ENCODE data around the gene EEF1G. TPM values are rescaled to one million over a fixed set of nuclear protein-coding genes. Genes with fewer than 3 reads are reported as not detected.
"Not testable (repeated sequence)": the region's sequence is repeated elsewhere in the genome, so short reads cannot be mapped to it uniquely, and the experiment has no call there.

The EEF1G gene
- total RNA-seq, 4 donors from 2014 or later: 1,301 to 1,426 (median 1,363) TPM

- no peak overlapping the region for H3K27ac ChIP-seq
- intact Hi-C loops (cut with DNase I; ENCODE audit: low total_unique reads): no loop called here
- H3K4me1 ChIP-seq: peaks cover 0 to 5% of the 10 kb centered on the region in 2 donors
- no peak overlapping the region for H3K4me3 ChIP-seq
- no peak for TF ChIP-seq CTCF (IDR thresholded peaks at IDR 0.05)
- TF ChIP-seq POLR2A (IDR thresholded peaks at IDR 0.05): no peak
- no peaks in the 10 kb centered on the region for H3K9me3 ChIP-seq
- no peak for DNase-seq
- H3K27me3 ChIP-seq: no peaks in the 10 kb centered on the region
- no peaks in the 10 kb centered on the region for H3K36me3 ChIP-seq
Observed at GRCh38 chr11:62569611-62570010, 4.1 kb downstream of the EEF1G start.

GRCh38 chr11:62567018-62567633 is 6.6 kb downstream of the EEF1G start:
- intact Hi-C loops (cut with DNase I; ENCODE audit: low total_unique reads): no loop called here
- H3K36me3 ChIP-seq: no peaks in the 10 kb centered on the region

GRCh38 chr11:62566247-62566646 is 7.4 kb downstream of the EEF1G start:
- no peaks in the 10 kb centered on the region for H3K36me3 ChIP-seq

More at GRCh38 chr11:62567018-62567633, 6.6 kb downstream of the EEF1G start:
- TF ChIP-seq CTCF (IDR thresholded peaks at IDR 0.05) (no peak), POLR2A (IDR thresholded peaks at IDR 0.05) (no peak)
- Histone ChIP-seq H3K4me1 (peaks cover 0 to 5% of the 10 kb centered on the region in 2 donors), H3K9me3 (no peaks in the 10 kb centered on the region), H3K4me3 (no peak overlapping the region), H3K27me3 (no peaks in the 10 kb centered on the region), H3K27ac (no peak overlapping the region)
- DNase-seq: no peak

GRCh38 chr11:62565100-62565802 is 8.4 kb downstream of the EEF1G start:
- no peak for DNase-seq
- no peak for TF ChIP-seq CTCF (IDR thresholded peaks at IDR 0.05)
- TF ChIP-seq POLR2A (IDR thresholded peaks at IDR 0.05): no peak
- no peak overlapping the region for H3K4me3 ChIP-seq
- no peaks in the 10 kb centered on the region for H3K27me3 ChIP-seq
- H3K27ac ChIP-seq: no peak overlapping the region
- intact Hi-C loops (cut with DNase I; ENCODE audit: low total_unique reads): no loop called here
- H3K36me3 ChIP-seq: no peaks in the 10 kb centered on the region
- no peaks in the 10 kb centered on the region for H3K9me3 ChIP-seq
- peaks cover 3 to 10% of the 10 kb centered on the region in 2 donors for H3K4me1 ChIP-seq

More at GRCh38 chr11:62566247-62566646, 7.4 kb downstream of the EEF1G start:
- H3K27me3 ChIP-seq: no peaks in the 10 kb centered on the region
- DNase-seq: no peak
- H3K4me1 ChIP-seq: peaks cover 0 to 5% of the 10 kb centered on the region in 2 donors
- peak overlapping the region in 1 of 2 donors; percentile 6 for H3K27ac ChIP-seq
- no peaks in the 10 kb centered on the region for H3K9me3 ChIP-seq
- no peak overlapping the region for H3K4me3 ChIP-seq
- TF ChIP-seq CTCF (IDR thresholded peaks at IDR 0.05) (no peak), POLR2A (IDR thresholded peaks at IDR 0.05) (no peak)
- intact Hi-C loops (cut with DNase I; ENCODE audit: low total_unique reads): no loop called here

GRCh38 chr11:62561677-62562230 is 11.9 kb downstream of the EEF1G start:
- H3K27me3 ChIP-seq, H3K4me1 ChIP-seq, H3K36me3 ChIP-seq: not testable (repeated sequence)

More at GRCh38 chr11:62561677-62562230, 11.9 kb downstream of the EEF1G start:
- H3K4me3 ChIP-seq; intact Hi-C loops (cut with DNase I; ENCODE audit: low total_unique reads); H3K9me3 ChIP-seq; DNase-seq: not testable (repeated sequence)
- peak overlapping the region; percentile 90 to 92 for H3K27ac ChIP-seq

Measured in uterus (tissue), 4 donors.